ENCODE measurements around the gene LRP5. TPM values are rescaled to one million over a fixed set of nuclear protein-coding genes. Genes with fewer than 3 reads are reported as not detected.
"Not testable (repeated sequence)": the region's sequence is repeated elsewhere in the genome, so short reads cannot be mapped to it uniquely, and the experiment has no call there.

Gene LRP5
- total RNA-seq, 2 experiments from 2014 or later = 11.7 to 13.6 TPM

GRCh38 chr11:68298659-68299516 lies 13.5 kb upstream of the LRP5 start:
- H3K9me3 Mint-ChIP-seq (ENCODE audit: low read depth) = no peaks in the 10 kb centered on the region
- intact Hi-C loops (cut with DNase I, micrococcal nuclease) = no loop called here
- H3K27me3 Mint-ChIP-seq = no peaks in the 10 kb centered on the region
- ChIA-PET CTCF (interaction anchor here (0.6 to 5.8 kb wide), 16 partner anchors 9 to 183 kb away, joined by 3 to 110 read pairs (median 4); partner anchors contain the start of gene C11orf24), POLR2A (no interaction called here)
- no peak for DNase-seq
- H3K27ac Mint-ChIP-seq = no peak overlapping the region
- ATAC-seq = no peak
- no peaks in the 10 kb centered on the region for H3K4me1 Mint-ChIP-seq
- H3K4me3 Mint-ChIP-seq = no peak overlapping the region
- H3K36me3 Mint-ChIP-seq (ENCODE audit: low read depth) = no peaks in the 10 kb centered on the region

GRCh38 chr11:68299517-68299879 lies 12.9 kb upstream of the LRP5 start:
- H3K4me1 Mint-ChIP-seq; ATAC-seq; H3K27me3 Mint-ChIP-seq; DNase-seq; H3K4me3 Mint-ChIP-seq; H3K27ac Mint-ChIP-seq; POLR2A ChIA-PET; intact Hi-C loops (cut with DNase I, micrococcal nuclease); H3K36me3 Mint-ChIP-seq (ENCODE audit: low read depth); H3K9me3 Mint-ChIP-seq (ENCODE audit: low read depth): not testable (repeated sequence)
- CTCF ChIA-PET = interaction anchor here (0.7 to 5.8 kb wide), 8 partner anchors 12 to 183 kb away, joined by 3 to 110 read pairs (median 6); partner anchors contain the start of gene C11orf24

DNA sequence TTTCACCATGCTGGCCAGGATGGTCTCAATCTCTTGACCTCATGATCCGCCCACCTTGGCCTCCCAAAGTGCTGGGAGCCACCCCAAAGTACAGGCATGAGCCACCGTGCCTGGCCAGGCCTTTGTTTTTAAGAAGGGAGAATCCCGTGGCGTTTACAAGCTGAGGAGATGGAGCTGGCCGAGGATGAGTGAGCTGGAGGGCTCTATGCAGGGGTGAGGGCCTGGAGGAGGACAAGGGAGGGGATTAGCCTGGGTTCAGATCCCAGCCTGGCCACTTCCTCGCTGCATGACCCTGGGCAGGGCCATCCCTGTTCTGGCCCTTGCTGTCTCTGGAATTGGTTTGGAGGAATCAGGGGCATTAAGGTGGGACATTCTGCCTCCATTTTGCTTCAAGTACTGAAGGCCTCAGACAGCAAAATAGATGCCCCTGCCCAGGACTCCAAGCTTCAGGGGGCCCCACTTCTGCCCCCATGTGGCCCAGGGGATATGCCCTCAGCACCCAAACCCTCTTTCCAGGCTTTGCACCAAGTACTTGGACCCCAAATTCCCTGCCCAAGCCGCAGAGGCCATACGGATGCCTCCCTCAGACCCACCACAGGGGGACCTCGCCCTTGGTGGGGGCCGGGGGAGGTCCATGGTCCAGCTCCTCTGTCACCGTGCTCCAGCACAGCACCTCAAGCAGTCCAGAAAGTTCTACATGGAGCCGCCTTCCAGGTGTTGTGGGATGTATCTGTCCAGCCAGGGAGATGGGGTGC lies 12.1 kb upstream of the LRP5 start:
- Mint-ChIP-seq H3K9me3 (ENCODE audit: low read depth) (no peaks in the 10 kb centered on the region), H3K27me3 (no peaks in the 10 kb centered on the region), H3K27ac (no peak overlapping the region), H3K4me3 (no peak overlapping the region), H3K36me3 (ENCODE audit: low read depth) (no peaks in the 10 kb centered on the region), H3K4me1 (no peaks in the 10 kb centered on the region)
- intact Hi-C loops (cut with DNase I, micrococcal nuclease) = no loop called here
- ChIA-PET POLR2A (no interaction called here), CTCF (interaction anchor here (0.6 to 5.8 kb wide), 5 partner anchors 11 to 320 kb away, joined by 3 to 110 read pairs (median 5); partner anchors contain the start of gene C11orf24)
- DNase-seq = no peak
- ATAC-seq = no peak

- intact Hi-C loops (cut with DNase I, micrococcal nuclease) = no loop called here
- Mint-ChIP-seq H3K4me3 (no peak overlapping the region), H3K4me1 (no peaks in the 10 kb centered on the region), H3K36me3 (ENCODE audit: low read depth) (no peaks in the 10 kb centered on the region), H3K27me3 (no peaks in the 10 kb centered on the region), H3K27ac (no peak overlapping the region), H3K9me3 (ENCODE audit: low read depth) (no peaks in the 10 kb centered on the region)
- CTCF ChIA-PET = interaction anchor here (1.1 to 3.0 kb wide), 3 partner anchors 36 to 45 kb away, joined by 3 to 11 read pairs (median 5); no protein-coding TSS in a partner anchor
- no peak for DNase-seq
- no peak for ATAC-seq
- POLR2A ChIA-PET = no interaction called here
Observed at GRCh38 chr11:68302256-68302655, 10.1 kb upstream of the LRP5 start.

DNA sequence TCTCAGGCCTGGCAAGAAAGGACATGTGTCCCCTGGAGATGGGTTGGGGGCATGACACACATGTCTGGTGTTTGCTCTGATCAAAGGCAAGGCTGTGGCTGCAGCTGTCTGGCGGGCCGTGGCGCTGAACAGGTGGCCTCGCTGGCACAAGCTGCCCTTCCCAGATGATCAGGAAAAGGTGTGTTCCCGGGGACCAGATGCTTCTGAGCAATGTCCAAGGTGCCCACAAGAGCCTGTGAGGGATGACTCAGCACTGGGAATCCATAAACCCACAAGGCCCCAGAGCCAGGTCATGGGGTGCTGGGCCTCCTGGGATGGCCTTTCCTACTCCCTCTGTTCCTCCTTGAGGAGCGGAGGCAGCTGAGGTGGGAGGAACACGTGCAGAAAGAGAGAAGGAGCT lies 9.7 kb upstream of the LRP5 start:
- Mint-ChIP-seq H3K9me3 (ENCODE audit: low read depth) (no peaks in the 10 kb centered on the region), H3K27ac (no peak overlapping the region), H3K4me3 (no peak overlapping the region), H3K36me3 (ENCODE audit: low read depth) (no peaks in the 10 kb centered on the region), H3K4me1 (no peaks in the 10 kb centered on the region), H3K27me3 (no peaks in the 10 kb centered on the region)
- ATAC-seq = no peak
- ChIA-PET POLR2A (interaction anchor here (0.6 kb wide), 1 partner anchor 32 kb away, joined by 5 read pairs; no protein-coding TSS in a partner anchor), CTCF (interaction anchor here (0.8 to 3.0 kb wide), 4 partner anchors 11 to 45 kb away, joined by 3 to 11 read pairs (median 4); no protein-coding TSS in a partner anchor)
- no peak for DNase-seq
- intact Hi-C loops (cut with DNase I, micrococcal nuclease) = no loop called here

GRCh38 chr11:68303083-68303482 lies 9.3 kb upstream of the LRP5 start:
- H3K4me1 Mint-ChIP-seq = no peaks in the 10 kb centered on the region
- no peak overlapping the region for H3K4me3 Mint-ChIP-seq
- no peaks in the 10 kb centered on the region for H3K27me3 Mint-ChIP-seq

GRCh38 chr11:68303982-68304780 lies 8.2 kb upstream of the LRP5 start:
- Mint-ChIP-seq H3K27me3 (no peaks in the 10 kb centered on the region), H3K9me3 (ENCODE audit: low read depth) (no peaks in the 10 kb centered on the region), H3K4me1 (no peaks in the 10 kb centered on the region), H3K36me3 (ENCODE audit: low read depth) (no peaks in the 10 kb centered on the region), H3K4me3 (no peak overlapping the region), H3K27ac (no peak overlapping the region)
- ChIA-PET POLR2A (no interaction called here), CTCF (interaction anchor here (2.0 to 3.0 kb wide), 2 partner anchors 45 to 47 kb away, joined by 5 to 11 read pairs; no protein-coding TSS in a partner anchor)
- DNase-seq (no peak), ATAC-seq (no peak)
- intact Hi-C loops (cut with DNase I, micrococcal nuclease) = no loop called here

More at GRCh38 chr11:68303083-68303482, 9.3 kb upstream of the LRP5 start:
- Mint-ChIP-seq H3K27ac (no peak overlapping the region), H3K36me3 (ENCODE audit: low read depth) (no peaks in the 10 kb centered on the region), H3K9me3 (ENCODE audit: low read depth) (no peaks in the 10 kb centered on the region)
- ChIA-PET CTCF (interaction anchor here (0.8 to 3.0 kb wide), 4 partner anchors 11 to 46 kb away, joined by 3 to 11 read pairs (median 4); no protein-coding TSS in a partner anchor), POLR2A (interaction anchor here (0.6 kb wide), 1 partner anchor 32 kb away, joined by 5 read pairs; no protein-coding TSS in a partner anchor)
- intact Hi-C loops (cut with DNase I, micrococcal nuclease) = no loop called here
- ATAC-seq (no peak), DNase-seq (no peak)

GRCh38 chr11:68306636-68307035 lies 5.8 kb upstream of the LRP5 start:
- no peak overlapping the region for H3K4me3 Mint-ChIP-seq
- no peaks in the 10 kb centered on the region for H3K9me3 Mint-ChIP-seq (ENCODE audit: low read depth)
- ATAC-seq (no peak), DNase-seq (no peak)
- intact Hi-C loops (cut with DNase I, micrococcal nuclease) = no loop called here
- no peak overlapping the region for H3K27ac Mint-ChIP-seq
- no peaks in the 10 kb centered on the region for H3K36me3 Mint-ChIP-seq (ENCODE audit: low read depth)
- ChIA-PET POLR2A (no interaction called here), CTCF (no interaction called here)
- no peaks in the 10 kb centered on the region for H3K27me3 Mint-ChIP-seq
- no peaks in the 10 kb centered on the region for H3K4me1 Mint-ChIP-seq

DNA sequence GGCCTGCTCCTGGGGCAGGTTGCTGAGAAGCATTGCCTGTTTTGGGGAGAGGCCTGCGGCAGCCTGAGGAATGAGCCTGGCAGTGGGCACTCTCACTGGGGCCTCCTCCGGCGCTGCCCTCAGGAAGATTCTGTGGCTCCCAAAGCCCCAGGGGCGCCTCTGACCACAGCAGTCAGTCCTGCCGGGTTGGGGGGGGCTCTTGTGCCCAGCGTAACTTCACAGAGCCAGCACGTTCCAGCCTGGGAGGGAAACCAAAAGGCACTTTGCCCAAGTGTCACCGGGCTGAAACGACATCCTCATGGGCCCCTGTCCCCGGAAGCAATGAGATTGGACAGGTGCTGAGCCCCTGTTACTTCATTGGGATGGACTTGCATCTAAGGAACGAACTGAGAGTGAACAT lies 4.3 kb upstream of the LRP5 start:
- Mint-ChIP-seq H3K4me3 (no peak overlapping the region), H3K27ac (no peak overlapping the region), H3K9me3 (ENCODE audit: low read depth) (no peaks in the 10 kb centered on the region), H3K4me1 (no peaks in the 10 kb centered on the region), H3K27me3 (no peaks in the 10 kb centered on the region), H3K36me3 (ENCODE audit: low read depth) (no peaks in the 10 kb centered on the region)
- intact Hi-C loops (cut with DNase I, micrococcal nuclease) = no loop called here
- DNase-seq (no peak), ATAC-seq (no peak)
- ChIA-PET POLR2A (no interaction called here), CTCF (interaction anchor here (1.0 kb wide), 1 partner anchor 23 kb away, joined by 4 read pairs; no protein-coding TSS in a partner anchor)

DNA sequence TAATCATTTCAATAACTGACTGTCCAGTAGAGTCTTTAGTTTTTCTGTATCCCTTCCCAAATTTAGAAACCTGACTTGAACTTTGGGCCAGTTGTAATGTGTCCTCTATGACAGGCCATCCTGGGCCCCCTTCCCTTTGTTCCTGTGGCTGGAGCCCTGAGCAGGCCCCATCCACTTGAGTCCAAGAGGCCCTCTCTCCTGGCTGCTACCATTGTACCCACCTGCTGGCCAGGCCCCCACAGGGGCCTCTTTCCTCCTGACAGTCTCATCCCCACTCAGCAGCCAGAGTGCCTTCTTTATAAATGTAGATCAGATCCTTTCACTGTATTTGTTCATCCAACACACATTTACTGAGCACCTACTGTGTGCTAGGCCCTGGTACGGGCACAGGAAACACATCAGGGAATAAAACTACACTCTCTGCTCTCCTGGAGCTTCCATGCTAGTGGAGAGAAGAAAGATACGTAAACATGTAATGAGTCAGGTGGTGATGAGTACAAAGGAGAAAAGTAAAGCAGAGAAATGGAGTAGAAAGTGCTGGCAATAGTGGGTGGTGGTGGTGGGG lies 2.7 kb upstream of the LRP5 start:
- POLR2A ChIA-PET = no interaction called here
- Mint-ChIP-seq H3K4me3 (no peak overlapping the region), H3K4me1 (peaks cover 13% of the 10 kb centered on the region), H3K36me3 (ENCODE audit: low read depth) (no peaks in the 10 kb centered on the region), H3K27ac (no peak overlapping the region), H3K27me3 (peaks cover 3% of the 10 kb centered on the region), H3K9me3 (ENCODE audit: low read depth) (no peaks in the 10 kb centered on the region)
- CTCF ChIA-PET = no interaction called here
- ATAC-seq = no peak
- DNase-seq = no peak
- intact Hi-C loops (cut with DNase I, micrococcal nuclease) = loop anchor here in 1 of 2 experiments (5.0 kb wide), 1 partner anchor 73 kb away; no protein-coding TSS in a partner anchor
